Peyer's patch (tissue), 4 donors: ENCODE results near the gene AKAP11. TPM values are rescaled to one million over a fixed set of nuclear protein-coding genes. Genes with fewer than 3 reads are reported as not detected.

ENCODE experiments used
- DNase-seq, 3 donors: peaks; one replicate each; pipeline ENCODE4 v3.0.0-alpha.2; 2017 to 2019
- H3K27ac ChIP-seq, 4 donors: fragments of 200-600 bp; sonication (generic); one replicate each; pipeline ENCODE4 v1.5.1; 2016 to 2019
- H3K27me3 ChIP-seq, 2 donors: fragments of 200-600 bp; sonication (generic); one replicate each; pipeline ENCODE4 v1.5.1; 2019
- H3K36me3 ChIP-seq, 3 donors: fragments of 200-600 bp; sonication (generic); one replicate each; pipeline ENCODE4 v1.5.1; 2016 to 2019
- H3K4me1 ChIP-seq, 4 donors: fragments of 200-600 bp; sonication (generic); one replicate each; pipeline ENCODE4 v1.5.1; 2016 to 2019
- H3K4me3 ChIP-seq, 4 donors: fragments of 200-600 bp; sonication (generic); 1 replicate in 3 of 4; 2 replicates in 1 of 4; pipeline ENCODE4 v1.5.1; 2016 to 2019; ENCODE audit warnings: mild to moderate bottlenecking in 1 of 4
- H3K9me3 ChIP-seq, 4 donors: fragments of 200-600 bp; sonication (generic); one replicate each; pipeline ENCODE4 v1.5.1; 2016 to 2019; ENCODE audit warnings: mild to moderate bottlenecking in 1 of 4
- CTCF ChIP-seq, 6 experiments: fragments of 450-650 bp in 4 of 6; fragments of 200-600 bp in 2 of 6; sonication (generic) in 1 of 6; IDR thresholded peaks; one replicate each; pipeline ENCODE4 v1.5.1; 2017 to 2019; ENCODE audit warnings: antibody characterized with exemption in 6 of 6, mild to moderate bottlenecking in 3 of 6, moderate library complexity in 1 of 6
- POLR2A ChIP-seq, 2 donors: fragments of 450-650 bp; IDR thresholded peaks; one replicate each; pipeline ENCODE4 v1.5.1; 2017; ENCODE audit warnings: antibody characterized with exemption in 2 of 2, mild to moderate bottlenecking in 2 of 2, moderate library complexity in 2 of 2
- total RNA-seq, 4 donors: library from RNA; depleted of rRNA; stranded (reverse); fragments of >200 nt; gene quantifications; one replicate each; pipeline ENCODE4 v1.1.0, GENCODE V29; 2016

AKAP11 gene
- total RNA-seq, 4 donors from 2014 or later, result 16.5 to 38.8 (median 22.2) TPM

GRCh38 chr13:42270160-42270856, 1.6 kb upstream of the AKAP11 start:
- Histone ChIP-seq H3K9me3 (no peaks in the 10 kb centered on the region), H3K36me3 (no peaks in the 10 kb centered on the region), H3K4me1 (peaks cover 0 to 25% (median 0%) of the 10 kb centered on the region in 4 donors), H3K4me3 (no peak overlapping the region), H3K27ac (no peak overlapping the region), H3K27me3 (no peaks in the 10 kb centered on the region)
- DNase-seq, result no peak
- no peak for TF ChIP-seq CTCF (IDR thresholded peaks at IDR 0.05)
- TF ChIP-seq POLR2A (IDR thresholded peaks at IDR 0.05), result no peak

- Histone ChIP-seq H3K9me3 (no peaks in the 10 kb centered on the region), H3K27me3 (no peaks in the 10 kb centered on the region), H3K27ac (peak overlapping the region; percentile 90 to 96 (median 93)), H3K4me1 (peaks cover 0 to 26% (median 2%) of the 10 kb centered on the region in 4 donors), H3K4me3 (peak overlapping the region in 3 of 4 donors; percentile 82 to 95 (median 83)), H3K36me3 (no peaks in the 10 kb centered on the region)
- DNase-seq, result no peak
- TF ChIP-seq POLR2A (IDR thresholded peaks at IDR 0.05), result no peak
- TF ChIP-seq CTCF (IDR thresholded peaks at IDR 0.05), result no peak
Observed at GRCh38 chr13:42270857-42271215, 1.1 kb upstream of the AKAP11 start.

- no peaks in the 10 kb centered on the region for H3K27me3 ChIP-seq
- peak in 1 of 6 experiments; percentile 4 for TF ChIP-seq CTCF (IDR thresholded peaks at IDR 0.05)
- no peak for TF ChIP-seq POLR2A (IDR thresholded peaks at IDR 0.05)
- no peaks in the 10 kb centered on the region for H3K9me3 ChIP-seq
- peak overlapping the region; percentile 82 to 95 (median 89) for H3K4me3 ChIP-seq
- DNase-seq, result peak; percentile 89 to 97 (median 93)
- H3K27ac ChIP-seq, result peak overlapping the region; percentile 90 to 96 (median 93)
- H3K4me1 ChIP-seq, result peaks cover 0 to 26% (median 2%) of the 10 kb centered on the region in 4 donors
- no peaks in the 10 kb centered on the region for H3K36me3 ChIP-seq
Observed at GRCh38 chr13:42271337-42272114, 426 bp upstream of the AKAP11 start.

GRCh38 chr13:42272804-42273175, 838 bp downstream of the AKAP11 start:
- DNase-seq, result no peak
- Histone ChIP-seq H3K27ac (peak overlapping the region; percentile 90 to 96 (median 93)), H3K36me3 (no peaks in the 10 kb centered on the region), H3K4me3 (peak overlapping the region; percentile 82 to 95 (median 89)), H3K9me3 (no peaks in the 10 kb centered on the region), H3K27me3 (no peaks in the 10 kb centered on the region), H3K4me1 (peaks cover 0 to 26% (median 2%) of the 10 kb centered on the region in 4 donors)
- TF ChIP-seq POLR2A (IDR thresholded peaks at IDR 0.05) (no peak), CTCF (IDR thresholded peaks at IDR 0.05) (no peak)

GRCh38 chr13:42274386-42275097, 2.6 kb downstream of the AKAP11 start:
- peaks cover 0 to 26% (median 2%) of the 10 kb centered on the region in 4 donors for H3K4me1 ChIP-seq
- no peaks in the 10 kb centered on the region for H3K9me3 ChIP-seq
- TF ChIP-seq POLR2A (IDR thresholded peaks at IDR 0.05) (no peak), CTCF (IDR thresholded peaks at IDR 0.05) (no peak)
- no peaks in the 10 kb centered on the region for H3K27me3 ChIP-seq
- H3K4me3 ChIP-seq, result no peak overlapping the region
- H3K27ac ChIP-seq, result peak overlapping the region in 2 of 4 donors; percentile 44 to 64
- DNase-seq, result no peak
- H3K36me3 ChIP-seq, result no peaks in the 10 kb centered on the region
